Astrocyte (in vitro differentiated cells and primary cell): Measurements from ENCODE around the gene CAMK2B. TPM values are rescaled to one million over a fixed set of nuclear protein-coding genes. Genes with fewer than 3 reads are reported as not detected.

Experiments
- DNase-seq: peaks from one replicate; pipeline ENCODE4 v3.0.0-alpha.2; 2010; ENCODE audit warnings: low read depth
- FAIRE-seq: peaks from 2 replicates; lab custom pipeline; 2011; peaks lifted over from hg19 to GRCh38; lab: Jason Lieb, UNC
- H2AFZ ChIP-seq: 2 replicates; pipeline ENCODE4 v1.6.0; 2012; ENCODE audit warnings: low read depth, low read length, inconsistent platforms
- H3K27ac ChIP-seq: 2 replicates; pipeline ENCODE4 v1.5.1; 2011; ENCODE audit warnings: low read depth, low read length, inconsistent platforms
- H3K27me3 ChIP-seq: 2 replicates; pipeline ENCODE4 v1.6.0; 2011; ENCODE audit warnings: low read length, inconsistent platforms; ENCODE audit not compliant: insufficient read depth
- H3K36me3 ChIP-seq: 2 replicates; pipeline ENCODE4 v1.5.1; 2011; ENCODE audit warnings: low read length, inconsistent platforms; ENCODE audit not compliant: insufficient read depth
- H3K4me1 ChIP-seq: 2 replicates; pipeline ENCODE4 v1.5.1; 2011; ENCODE audit warnings: low read length, inconsistent platforms; ENCODE audit not compliant: insufficient read depth
- H3K4me2 ChIP-seq: 2 replicates; pipeline ENCODE4 v1.6.0; 2012; ENCODE audit warnings: low read length, inconsistent platforms
- H3K4me3 ChIP-seq: 2 replicates; pipeline ENCODE4 v1.5.1; 2011; ENCODE audit warnings: low read depth, mild to moderate bottlenecking, low read length, inconsistent platforms; ENCODE audit not compliant: insufficient read depth
- H3K79me2 ChIP-seq: 2 replicates; pipeline ENCODE4 v1.6.0; 2012; ENCODE audit warnings: mild to moderate bottlenecking, low read length, inconsistent platforms; ENCODE audit not compliant: insufficient read depth
- H3K9ac ChIP-seq: 2 replicates; pipeline ENCODE4 v1.6.0; 2012; ENCODE audit warnings: mild to moderate bottlenecking, low read length, inconsistent platforms
- H3K9me3 ChIP-seq: 2 replicates; pipeline ENCODE4 v1.5.1; 2012; ENCODE audit warnings: low read depth, mild to moderate bottlenecking, low read length, inconsistent platforms; ENCODE audit not compliant: insufficient read depth
- H4K20me1 ChIP-seq: 2 replicates; pipeline ENCODE4 v1.6.0; 2012; ENCODE audit warnings: low read length, inconsistent platforms; ENCODE audit not compliant: insufficient read depth
- H3K27ac Mint-ChIP-seq: one replicate; pipeline ENCODE4 v1.8.0; 2021; ENCODE audit warnings: mild to moderate bottlenecking, mixed read lengths; ENCODE audit not compliant: unreplicated experiment
- H3K27me3 Mint-ChIP-seq: one replicate; pipeline ENCODE4 v1.8.0; 2021; ENCODE audit warnings: low read depth, mixed read lengths; ENCODE audit not compliant: unreplicated experiment
- H3K36me3 Mint-ChIP-seq: one replicate; pipeline ENCODE4 v1.8.0; 2021; ENCODE audit warnings: low read depth, mixed read lengths; ENCODE audit not compliant: unreplicated experiment
- H3K4me1 Mint-ChIP-seq: one replicate; pipeline ENCODE4 v1.8.0; 2021; ENCODE audit warnings: low read depth, mixed read lengths; ENCODE audit not compliant: unreplicated experiment
- H3K4me3 Mint-ChIP-seq: one replicate; pipeline ENCODE4 v1.8.0; 2021; ENCODE audit warnings: mild to moderate bottlenecking, moderate library complexity, mixed read lengths; ENCODE audit not compliant: unreplicated experiment
- H3K9me3 Mint-ChIP-seq: one replicate; pipeline ENCODE4 v1.8.0; 2021; ENCODE audit warnings: mild to moderate bottlenecking, mixed read lengths; ENCODE audit not compliant: unreplicated experiment
- EZH2 ChIP-seq: IDR thresholded peaks from 2 replicates; pipeline ENCODE4 v1.6.1; 2012; ENCODE audit warnings: mild to moderate bottlenecking, low read length, inconsistent platforms; ENCODE audit not compliant: insufficient read depth
- total RNA-seq: library from RNA; stranded (reverse); gene quantifications from 2 replicates; pipeline ENCODE4 v1.2.1, GENCODE V29; 2021
- TF ChIP-seq, protein P1 (sequence below): IDR thresholded peaks from 2 replicates; pipeline ENCODE4 v1.5.1; 2011; ENCODE audit warnings: low read depth, mild to moderate bottlenecking, inconsistent platforms, low read length, moderate library complexity; ENCODE audit not compliant: insufficient read depth

Gene CAMK2B
- total RNA-seq, 1 donor from 2014 or later: 0.18 TPM

DNA sequence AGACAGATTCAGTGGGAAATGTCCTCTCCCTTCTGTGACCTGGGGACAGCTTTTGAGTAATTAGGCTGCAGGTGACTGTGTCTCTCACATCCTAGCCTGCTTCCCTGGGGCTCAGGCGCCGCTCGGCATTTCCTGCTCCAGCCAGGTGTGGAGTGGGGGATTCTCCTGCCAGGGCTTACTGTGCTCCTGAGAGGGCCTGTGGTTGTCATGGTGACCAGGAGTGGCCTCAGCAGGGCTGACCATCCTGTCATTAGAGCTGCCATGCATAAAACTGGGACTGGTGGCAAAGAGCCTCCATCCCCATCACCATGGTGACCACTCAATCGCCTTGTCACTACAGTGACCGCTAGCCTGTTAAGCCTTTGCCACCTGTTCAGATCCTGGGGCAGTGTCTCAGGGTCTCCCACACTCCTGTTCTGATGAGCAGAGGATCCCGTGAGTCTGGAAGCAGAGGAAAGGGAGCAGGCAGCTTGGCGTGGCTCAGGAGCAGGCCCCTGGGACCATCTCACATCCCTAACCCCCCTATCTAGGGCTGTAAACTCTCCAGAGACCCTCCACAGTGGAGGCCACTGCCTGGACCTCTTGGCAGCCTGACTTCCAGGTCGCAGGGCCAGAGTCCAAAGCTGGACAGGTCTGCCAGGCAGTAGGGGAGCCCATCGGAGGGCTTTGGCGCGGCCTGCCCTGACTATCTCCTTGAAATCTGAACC, 136.0 kb downstream of the CAMK2B start, which contains the start of gene GCK:
Gene GCK, minus strand, starts transcription at position 154 of the 707 bp plus-strand sequence. CDS start 486 bp downstream, outside the sequence.
- H2AFZ ChIP-seq: peak within 1 kb of the TSS; percentile 5
- no peaks in the 10 kb centered on the region for H3K9me3 ChIP-seq
- H3K9ac ChIP-seq: no peak within 1 kb of the TSS
- Mint-ChIP-seq H3K27me3 (peaks cover 12% of the 10 kb centered on the region), H3K4me1 (peaks cover 11% of the 10 kb centered on the region), H3K9me3 (peaks cover 3% of the 10 kb centered on the region), H3K4me3 (no peak within 1 kb of the TSS), H3K27ac (no peak within 1 kb of the TSS), H3K36me3 (no peaks in the 10 kb centered on the region)
- no peak within 1 kb of the TSS for H3K4me3 ChIP-seq
- H3K36me3 ChIP-seq: no peaks in the 10 kb centered on the region
- H3K27me3 ChIP-seq: no peaks in the 10 kb centered on the region
- H3K4me1 ChIP-seq: peaks cover 9% of the 10 kb centered on the region
- H4K20me1 ChIP-seq: no peaks in the 10 kb centered on the region
- no peak within 1 kb of the TSS for H3K27ac ChIP-seq
- TF ChIP-seq, protein P1, sequence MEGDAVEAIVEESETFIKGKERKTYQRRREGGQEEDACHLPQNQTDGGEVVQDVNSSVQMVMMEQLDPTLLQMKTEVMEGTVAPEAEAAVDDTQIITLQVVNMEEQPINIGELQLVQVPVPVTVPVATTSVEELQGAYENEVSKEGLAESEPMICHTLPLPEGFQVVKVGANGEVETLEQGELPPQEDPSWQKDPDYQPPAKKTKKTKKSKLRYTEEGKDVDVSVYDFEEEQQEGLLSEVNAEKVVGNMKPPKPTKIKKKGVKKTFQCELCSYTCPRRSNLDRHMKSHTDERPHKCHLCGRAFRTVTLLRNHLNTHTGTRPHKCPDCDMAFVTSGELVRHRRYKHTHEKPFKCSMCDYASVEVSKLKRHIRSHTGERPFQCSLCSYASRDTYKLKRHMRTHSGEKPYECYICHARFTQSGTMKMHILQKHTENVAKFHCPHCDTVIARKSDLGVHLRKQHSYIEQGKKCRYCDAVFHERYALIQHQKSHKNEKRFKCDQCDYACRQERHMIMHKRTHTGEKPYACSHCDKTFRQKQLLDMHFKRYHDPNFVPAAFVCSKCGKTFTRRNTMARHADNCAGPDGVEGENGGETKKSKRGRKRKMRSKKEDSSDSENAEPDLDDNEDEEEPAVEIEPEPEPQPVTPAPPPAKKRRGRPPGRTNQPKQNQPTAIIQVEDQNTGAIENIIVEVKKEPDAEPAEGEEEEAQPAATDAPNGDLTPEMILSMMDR: no peak
- TF ChIP-seq EZH2: no peak
- DNase-seq: no peak
- no peak for FAIRE-seq
- no peak within 1 kb of the TSS for H3K4me2 ChIP-seq
- H3K79me2 ChIP-seq: no peaks in the 10 kb centered on the region

DNA sequence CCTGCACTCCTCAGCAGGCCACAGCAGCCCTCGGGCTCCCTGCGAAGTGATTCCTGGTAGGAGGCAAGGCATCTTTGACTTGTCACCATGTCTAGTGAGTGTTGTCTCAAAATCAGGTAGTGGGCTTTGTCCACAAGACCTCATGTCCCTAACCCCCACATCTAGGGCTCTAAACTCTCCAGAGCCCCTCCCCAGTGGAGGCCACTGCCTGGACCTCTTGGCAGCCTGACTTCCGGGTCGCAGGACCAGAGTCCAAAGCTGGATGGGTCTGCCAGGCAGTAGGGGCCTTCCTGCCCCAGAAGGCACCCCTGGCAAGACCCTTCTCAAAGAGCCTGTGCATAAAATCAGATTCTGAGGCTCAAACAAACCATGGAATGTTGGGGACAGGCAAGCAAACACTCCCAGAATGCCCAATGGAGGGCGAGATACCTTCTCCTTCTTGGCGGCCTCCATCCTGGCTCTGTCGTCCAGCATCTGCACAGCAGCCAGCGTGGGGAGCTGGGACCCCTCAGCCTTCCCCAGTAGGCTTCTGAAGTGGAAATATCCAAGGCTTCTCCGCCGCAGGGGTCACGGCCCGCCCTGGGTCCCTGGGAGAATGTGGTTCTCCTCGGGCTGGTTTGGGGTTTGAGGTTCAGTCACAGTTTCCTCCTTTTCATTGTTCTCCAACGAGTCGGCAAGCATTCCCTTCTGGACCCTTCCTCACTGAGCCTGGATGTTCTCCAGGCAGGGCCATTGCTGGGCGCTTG, 136.7 kb downstream of the CAMK2B start:
- no peak for DNase-seq
- Histone ChIP-seq H4K20me1 (no peaks in the 10 kb centered on the region), H3K27me3 (no peaks in the 10 kb centered on the region), H3K27ac (no peak overlapping the region), H3K9ac (no peak overlapping the region), H3K4me2 (no peak overlapping the region), H3K79me2 (no peaks in the 10 kb centered on the region), H3K4me3 (no peak overlapping the region), H3K36me3 (no peaks in the 10 kb centered on the region), H3K9me3 (no peaks in the 10 kb centered on the region), H3K4me1 (peaks cover 17% of the 10 kb centered on the region), H2AFZ (no peak overlapping the region)
- peaks cover 14% of the 10 kb centered on the region for H3K4me1 Mint-ChIP-seq
- no peak for FAIRE-seq
- TF ChIP-seq EZH2: no peak
- TF ChIP-seq, protein P1: no peak
- H3K27ac Mint-ChIP-seq: no peak overlapping the region
- H3K4me3 Mint-ChIP-seq: no peak overlapping the region
- H3K27me3 Mint-ChIP-seq: peaks cover 12% of the 10 kb centered on the region
- H3K36me3 Mint-ChIP-seq: no peaks in the 10 kb centered on the region
- H3K9me3 Mint-ChIP-seq: no peaks in the 10 kb centered on the region
